Astrocyte (in vitro differentiated cells and primary cell): ENCODE measurements around the gene R3HCC1L. TPM values are rescaled to one million over a fixed set of nuclear protein-coding genes. Genes with fewer than 3 reads are reported as not detected.

Experiments used
- DNase-seq: peaks from one replicate; pipeline ENCODE4 v3.0.0-alpha.2; 2010; ENCODE audit warnings: low read depth
- FAIRE-seq: peaks from 2 replicates; lab custom pipeline; 2011; peaks lifted over from hg19 to GRCh38; lab: Jason Lieb, UNC
- H2AFZ ChIP-seq: 2 replicates; pipeline ENCODE4 v1.6.0; 2012; ENCODE audit warnings: low read depth, low read length, inconsistent platforms
- H3K27ac ChIP-seq: 2 replicates; pipeline ENCODE4 v1.5.1; 2011; ENCODE audit warnings: low read depth, low read length, inconsistent platforms
- H3K27me3 ChIP-seq: 2 replicates; pipeline ENCODE4 v1.6.0; 2011; ENCODE audit warnings: low read length, inconsistent platforms; ENCODE audit not compliant: insufficient read depth
- H3K36me3 ChIP-seq: 2 replicates; pipeline ENCODE4 v1.5.1; 2011; ENCODE audit warnings: low read length, inconsistent platforms; ENCODE audit not compliant: insufficient read depth
- H3K4me1 ChIP-seq: 2 replicates; pipeline ENCODE4 v1.5.1; 2011; ENCODE audit warnings: low read length, inconsistent platforms; ENCODE audit not compliant: insufficient read depth
- H3K4me2 ChIP-seq: 2 replicates; pipeline ENCODE4 v1.6.0; 2012; ENCODE audit warnings: low read length, inconsistent platforms
- H3K4me3 ChIP-seq: 2 replicates; pipeline ENCODE4 v1.5.1; 2011; ENCODE audit warnings: low read depth, mild to moderate bottlenecking, low read length, inconsistent platforms; ENCODE audit not compliant: insufficient read depth
- H3K79me2 ChIP-seq: 2 replicates; pipeline ENCODE4 v1.6.0; 2012; ENCODE audit warnings: mild to moderate bottlenecking, low read length, inconsistent platforms; ENCODE audit not compliant: insufficient read depth
- H3K9ac ChIP-seq: 2 replicates; pipeline ENCODE4 v1.6.0; 2012; ENCODE audit warnings: mild to moderate bottlenecking, low read length, inconsistent platforms
- H3K9me3 ChIP-seq: 2 replicates; pipeline ENCODE4 v1.5.1; 2012; ENCODE audit warnings: low read depth, mild to moderate bottlenecking, low read length, inconsistent platforms; ENCODE audit not compliant: insufficient read depth
- H4K20me1 ChIP-seq: 2 replicates; pipeline ENCODE4 v1.6.0; 2012; ENCODE audit warnings: low read length, inconsistent platforms; ENCODE audit not compliant: insufficient read depth
- H3K27ac Mint-ChIP-seq: one replicate; pipeline ENCODE4 v1.8.0; 2021; ENCODE audit warnings: mild to moderate bottlenecking, mixed read lengths; ENCODE audit not compliant: unreplicated experiment
- H3K27me3 Mint-ChIP-seq: one replicate; pipeline ENCODE4 v1.8.0; 2021; ENCODE audit warnings: low read depth, mixed read lengths; ENCODE audit not compliant: unreplicated experiment
- H3K36me3 Mint-ChIP-seq: one replicate; pipeline ENCODE4 v1.8.0; 2021; ENCODE audit warnings: low read depth, mixed read lengths; ENCODE audit not compliant: unreplicated experiment
- H3K4me1 Mint-ChIP-seq: one replicate; pipeline ENCODE4 v1.8.0; 2021; ENCODE audit warnings: low read depth, mixed read lengths; ENCODE audit not compliant: unreplicated experiment
- H3K4me3 Mint-ChIP-seq: one replicate; pipeline ENCODE4 v1.8.0; 2021; ENCODE audit warnings: mild to moderate bottlenecking, moderate library complexity, mixed read lengths; ENCODE audit not compliant: unreplicated experiment
- H3K9me3 Mint-ChIP-seq: one replicate; pipeline ENCODE4 v1.8.0; 2021; ENCODE audit warnings: mild to moderate bottlenecking, mixed read lengths; ENCODE audit not compliant: unreplicated experiment
- EZH2 ChIP-seq: IDR thresholded peaks from 2 replicates; pipeline ENCODE4 v1.6.1; 2012; ENCODE audit warnings: mild to moderate bottlenecking, low read length, inconsistent platforms; ENCODE audit not compliant: insufficient read depth
- total RNA-seq: library from RNA; stranded (reverse); gene quantifications from 2 replicates; pipeline ENCODE4 v1.2.1, GENCODE V29; 2021
- TF ChIP-seq, protein P1 (sequence below): IDR thresholded peaks from 2 replicates; pipeline ENCODE4 v1.5.1; 2011; ENCODE audit warnings: low read depth, mild to moderate bottlenecking, inconsistent platforms, low read length, moderate library complexity; ENCODE audit not compliant: insufficient read depth

The R3HCC1L gene
- total RNA-seq, 1 donor from 2014 or later, result 19.9 TPM

DNA sequence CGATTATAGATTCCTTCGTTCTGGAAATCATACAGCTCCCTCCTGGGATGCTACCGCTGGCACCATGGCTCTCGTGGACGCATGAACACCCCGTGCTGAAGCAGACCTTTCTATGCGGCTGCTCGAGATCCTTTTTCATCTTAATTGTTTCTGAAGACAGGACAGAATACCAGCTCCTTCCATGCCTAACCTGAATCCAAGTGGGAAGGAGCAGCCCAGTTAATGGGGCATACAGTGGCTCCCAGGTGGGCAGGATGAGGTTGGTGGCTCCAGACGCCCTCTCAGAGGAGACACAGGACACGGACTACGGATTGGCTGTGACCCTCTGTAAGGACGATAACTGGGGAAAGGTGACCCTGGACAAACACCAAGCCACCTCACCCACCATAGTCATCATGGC is 152.0 kb downstream of the R3HCC1L start:
- no peaks in the 10 kb centered on the region for H3K36me3 ChIP-seq
- no peak overlapping the region for H3K4me3 Mint-ChIP-seq
- no peak overlapping the region for H3K27ac Mint-ChIP-seq
- H3K79me2 ChIP-seq, result no peaks in the 10 kb centered on the region
- FAIRE-seq (no peak), DNase-seq (no peak)
- no peak for TF ChIP-seq EZH2
- TF ChIP-seq, protein P1, sequence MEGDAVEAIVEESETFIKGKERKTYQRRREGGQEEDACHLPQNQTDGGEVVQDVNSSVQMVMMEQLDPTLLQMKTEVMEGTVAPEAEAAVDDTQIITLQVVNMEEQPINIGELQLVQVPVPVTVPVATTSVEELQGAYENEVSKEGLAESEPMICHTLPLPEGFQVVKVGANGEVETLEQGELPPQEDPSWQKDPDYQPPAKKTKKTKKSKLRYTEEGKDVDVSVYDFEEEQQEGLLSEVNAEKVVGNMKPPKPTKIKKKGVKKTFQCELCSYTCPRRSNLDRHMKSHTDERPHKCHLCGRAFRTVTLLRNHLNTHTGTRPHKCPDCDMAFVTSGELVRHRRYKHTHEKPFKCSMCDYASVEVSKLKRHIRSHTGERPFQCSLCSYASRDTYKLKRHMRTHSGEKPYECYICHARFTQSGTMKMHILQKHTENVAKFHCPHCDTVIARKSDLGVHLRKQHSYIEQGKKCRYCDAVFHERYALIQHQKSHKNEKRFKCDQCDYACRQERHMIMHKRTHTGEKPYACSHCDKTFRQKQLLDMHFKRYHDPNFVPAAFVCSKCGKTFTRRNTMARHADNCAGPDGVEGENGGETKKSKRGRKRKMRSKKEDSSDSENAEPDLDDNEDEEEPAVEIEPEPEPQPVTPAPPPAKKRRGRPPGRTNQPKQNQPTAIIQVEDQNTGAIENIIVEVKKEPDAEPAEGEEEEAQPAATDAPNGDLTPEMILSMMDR, result no peak
- H4K20me1 ChIP-seq, result no peaks in the 10 kb centered on the region
- no peak overlapping the region for H3K9ac ChIP-seq
- H2AFZ ChIP-seq, result no peak overlapping the region
- no peak overlapping the region for H3K4me2 ChIP-seq
- no peak overlapping the region for H3K27ac ChIP-seq
- H3K27me3 Mint-ChIP-seq, result peaks cover 24% of the 10 kb centered on the region
- H3K4me3 ChIP-seq, result no peak overlapping the region
- peaks cover 2% of the 10 kb centered on the region for H3K9me3 ChIP-seq
- no peaks in the 10 kb centered on the region for H3K36me3 Mint-ChIP-seq
- H3K4me1 Mint-ChIP-seq, result no peaks in the 10 kb centered on the region
- H3K4me1 ChIP-seq, result no peaks in the 10 kb centered on the region
- H3K9me3 Mint-ChIP-seq, result peaks cover 10% of the 10 kb centered on the region
- peaks cover 9% of the 10 kb centered on the region for H3K27me3 ChIP-seq

DNA sequence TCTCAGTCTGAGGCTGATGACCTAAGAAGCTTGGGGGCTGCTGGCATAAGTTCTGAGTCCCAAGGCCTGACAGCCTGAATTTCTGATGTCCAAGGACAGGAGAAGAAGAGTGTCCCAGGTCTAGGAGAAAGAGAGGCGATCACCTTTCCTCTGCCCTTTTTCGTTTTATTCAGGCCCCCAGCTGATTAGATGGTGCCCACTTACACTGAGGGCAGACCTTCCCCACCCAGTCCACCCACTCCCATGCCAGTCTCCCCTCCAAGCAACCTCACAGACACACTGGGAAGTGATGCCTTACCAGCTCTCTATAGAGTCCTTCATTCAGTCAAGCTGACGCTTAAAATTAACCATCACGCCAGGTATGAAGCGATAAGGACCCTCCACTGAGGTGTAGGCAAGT is 152.9 kb downstream of the R3HCC1L start:
- Histone ChIP-seq H3K27ac (no peak overlapping the region), H3K36me3 (no peaks in the 10 kb centered on the region), H3K4me2 (no peak overlapping the region), H3K9me3 (peaks cover 2% of the 10 kb centered on the region), H3K9ac (no peak overlapping the region), H3K27me3 (peaks cover 14% of the 10 kb centered on the region), H3K79me2 (no peaks in the 10 kb centered on the region), H4K20me1 (no peaks in the 10 kb centered on the region), H3K4me1 (no peaks in the 10 kb centered on the region), H2AFZ (no peak overlapping the region), H3K4me3 (no peak overlapping the region)
- Mint-ChIP-seq H3K4me3 (no peak overlapping the region), H3K4me1 (no peaks in the 10 kb centered on the region), H3K27ac (no peak overlapping the region), H3K36me3 (no peaks in the 10 kb centered on the region), H3K9me3 (peaks cover 3% of the 10 kb centered on the region), H3K27me3 (peaks cover 33% of the 10 kb centered on the region)
- TF ChIP-seq, protein P1, result no peak
- TF ChIP-seq EZH2, result no peak
- FAIRE-seq, result no peak
- no peak for DNase-seq

DNA sequence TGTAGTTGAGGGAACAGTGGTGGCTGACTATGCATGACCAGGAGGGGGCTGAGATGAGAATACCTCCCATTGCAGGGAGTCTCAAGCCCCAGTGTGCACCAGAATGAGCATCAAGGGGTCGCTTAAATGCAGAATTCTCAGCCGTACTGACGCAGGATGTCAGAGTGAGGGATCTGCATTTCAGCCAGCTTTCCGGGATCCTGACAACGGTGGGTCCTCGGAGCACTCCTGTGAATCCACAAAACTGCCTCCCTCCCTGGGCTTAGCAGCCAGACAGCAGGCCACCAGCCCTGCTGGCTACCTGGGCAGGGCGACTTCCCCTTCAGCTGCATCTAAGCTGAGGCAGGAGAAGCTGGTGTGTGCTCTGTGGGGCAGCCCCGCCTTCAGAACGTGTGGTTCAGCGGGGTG is 155.3 kb downstream of the R3HCC1L start:
- H3K79me2 ChIP-seq, result no peaks in the 10 kb centered on the region
- no peak for DNase-seq
- H3K36me3 Mint-ChIP-seq, result no peaks in the 10 kb centered on the region
- no peak overlapping the region for H3K4me3 Mint-ChIP-seq
- no peaks in the 10 kb centered on the region for H3K36me3 ChIP-seq
- no peak overlapping the region for H3K4me2 ChIP-seq
- FAIRE-seq, result no peak
- H3K4me3 ChIP-seq, result no peak overlapping the region
- peaks cover under 1% of the 10 kb centered on the region for H3K9me3 Mint-ChIP-seq
- TF ChIP-seq, protein P1, result no peak
- TF ChIP-seq EZH2, result no peak
- H2AFZ ChIP-seq, result no peak overlapping the region
- no peak overlapping the region for H3K27ac ChIP-seq
- no peaks in the 10 kb centered on the region for H3K9me3 ChIP-seq
- peaks cover 41% of the 10 kb centered on the region for H3K27me3 Mint-ChIP-seq
- H3K27me3 ChIP-seq, result peaks cover 23% of the 10 kb centered on the region
- no peak overlapping the region for H3K9ac ChIP-seq
- H3K27ac Mint-ChIP-seq, result no peak overlapping the region
- peaks cover 7% of the 10 kb centered on the region for H3K4me1 Mint-ChIP-seq
- H3K4me1 ChIP-seq, result no peaks in the 10 kb centered on the region
- no peaks in the 10 kb centered on the region for H4K20me1 ChIP-seq
